Measurements from ENCODE around the gene TSPAN15. TPM values are rescaled to one million over a fixed set of nuclear protein-coding genes. Genes with fewer than 3 reads are reported as not detected.
A peak's percentile ranks its signal among the peaks of the same experiment; 100 is the strongest.

Gene TSPAN15
- total RNA-seq, result 46.1 TPM
- long read RNA-seq, transcript TSPAN15-201 (8 exons, 1,698 nt), result major isoform, 58 of 91 reads
- long read RNA-seq, partial matches to known transcripts, result 5 of 91 reads
- long read RNA-seq, other reads (novel, unspliced or antisense), result 28 of 91 reads

GRCh38 chr10:69451209-69451783, at the start of gene TSPAN15:
TSPAN15 (plus strand) TSS chr10:69451465; CDS start chr10:69451595, 130 bp downstream.
- ATAC-seq (peak; percentile 96 to 97), DNase-seq (peak; percentile 92)
- H3K36me3 ChIP-seq, result no peaks in the 10 kb centered on the region
- peaks cover 62% of the 10 kb centered on the region for H3K4me1 ChIP-seq
- peak within 1 kb of the TSS; percentile 75 for H3K27ac ChIP-seq
- H3K4me3 ChIP-seq, result peak within 1 kb of the TSS; percentile 79
- no peaks in the 10 kb centered on the region for H3K9me3 ChIP-seq
- no peaks in the 10 kb centered on the region for H3K27me3 ChIP-seq (ENCODE audit: low read depth)
- intact Hi-C loops (cut with DNase I), result no loop called here
- no peak for TF ChIP-seq CTCF (IDR thresholded peaks at IDR 0.05)

GRCh38 chr10:69402386-69402785, 48.9 kb upstream of the TSPAN15 start:
- Histone ChIP-seq H3K4me3 (no peak overlapping the region), H3K27me3 (ENCODE audit: low read depth) (no peaks in the 10 kb centered on the region), H3K9me3 (no peaks in the 10 kb centered on the region), H3K4me1 (peaks cover 14% of the 10 kb centered on the region), H3K27ac (no peak overlapping the region), H3K36me3 (peaks cover 55% of the 10 kb centered on the region)
- TF ChIP-seq CTCF (IDR thresholded peaks at IDR 0.05), result no peak
- intact Hi-C loops (cut with DNase I), result no loop called here
- ATAC-seq, result no peak
- no peak for DNase-seq

- ATAC-seq, result no peak
- H3K36me3 ChIP-seq, result peaks cover 48% of the 10 kb centered on the region
- no peaks in the 10 kb centered on the region for H3K27me3 ChIP-seq (ENCODE audit: low read depth)
- no peak overlapping the region for H3K4me3 ChIP-seq
- peaks cover 21% of the 10 kb centered on the region for H3K4me1 ChIP-seq
- intact Hi-C loops (cut with DNase I), result no loop called here
- TF ChIP-seq CTCF (IDR thresholded peaks at IDR 0.05), result no peak
- no peak for DNase-seq
- H3K27ac ChIP-seq, result no peak overlapping the region
- no peaks in the 10 kb centered on the region for H3K9me3 ChIP-seq
Observed at GRCh38 chr10:69403066-69403465, 48.2 kb upstream of the TSPAN15 start.

GRCh38 chr10:69403519-69403918, 47.7 kb upstream of the TSPAN15 start:
- no peaks in the 10 kb centered on the region for H3K27me3 ChIP-seq (ENCODE audit: low read depth)
- no peak for TF ChIP-seq CTCF (IDR thresholded peaks at IDR 0.05)
- no peak overlapping the region for H3K27ac ChIP-seq
- DNase-seq (no peak), ATAC-seq (no peak)
- H3K4me1 ChIP-seq, result peaks cover 25% of the 10 kb centered on the region
- H3K36me3 ChIP-seq, result peaks cover 44% of the 10 kb centered on the region
- no peak overlapping the region for H3K4me3 ChIP-seq
- intact Hi-C loops (cut with DNase I), result no loop called here
- H3K9me3 ChIP-seq, result no peaks in the 10 kb centered on the region

DNA sequence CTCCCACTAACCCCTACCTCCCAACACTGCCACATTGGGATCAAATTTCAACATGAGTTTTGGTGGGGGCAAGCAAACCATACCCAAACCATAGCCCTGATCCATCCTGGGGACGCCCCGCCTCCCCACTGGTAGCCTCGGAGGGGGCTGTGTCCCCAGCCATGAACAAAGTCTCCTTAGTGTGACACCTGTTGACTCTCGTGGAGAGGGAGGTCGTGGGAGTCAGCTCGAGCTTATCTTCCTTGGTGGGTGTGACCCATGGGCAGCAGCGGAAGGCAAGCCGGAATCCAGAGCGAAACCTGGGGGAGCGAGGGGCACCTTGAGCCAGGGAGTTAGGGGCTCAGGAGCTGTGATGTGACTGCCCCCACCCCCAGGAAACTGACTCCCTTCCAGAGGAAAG, 46.5 kb upstream of the TSPAN15 start:
- H3K9me3 ChIP-seq, result no peaks in the 10 kb centered on the region
- intact Hi-C loops (cut with DNase I), result no loop called here
- H3K36me3 ChIP-seq, result peaks cover 31% of the 10 kb centered on the region
- ATAC-seq (no peak), DNase-seq (no peak)
- peaks cover 33% of the 10 kb centered on the region for H3K4me1 ChIP-seq
- no peak for TF ChIP-seq CTCF (IDR thresholded peaks at IDR 0.05)
- no peak overlapping the region for H3K27ac ChIP-seq
- no peaks in the 10 kb centered on the region for H3K27me3 ChIP-seq (ENCODE audit: low read depth)
- H3K4me3 ChIP-seq, result no peak overlapping the region

Measured in lower lobe of right lung (tissue), 2 donors.